ENCODE results near the gene CA7.
A peak's percentile ranks its signal among the peaks of the same experiment; 100 is the strongest.
"Not testable (repeated sequence)": the region's sequence is repeated elsewhere in the genome, so short reads cannot be mapped to it uniquely, and the experiment has no call there.

Gene CA7

DNA sequence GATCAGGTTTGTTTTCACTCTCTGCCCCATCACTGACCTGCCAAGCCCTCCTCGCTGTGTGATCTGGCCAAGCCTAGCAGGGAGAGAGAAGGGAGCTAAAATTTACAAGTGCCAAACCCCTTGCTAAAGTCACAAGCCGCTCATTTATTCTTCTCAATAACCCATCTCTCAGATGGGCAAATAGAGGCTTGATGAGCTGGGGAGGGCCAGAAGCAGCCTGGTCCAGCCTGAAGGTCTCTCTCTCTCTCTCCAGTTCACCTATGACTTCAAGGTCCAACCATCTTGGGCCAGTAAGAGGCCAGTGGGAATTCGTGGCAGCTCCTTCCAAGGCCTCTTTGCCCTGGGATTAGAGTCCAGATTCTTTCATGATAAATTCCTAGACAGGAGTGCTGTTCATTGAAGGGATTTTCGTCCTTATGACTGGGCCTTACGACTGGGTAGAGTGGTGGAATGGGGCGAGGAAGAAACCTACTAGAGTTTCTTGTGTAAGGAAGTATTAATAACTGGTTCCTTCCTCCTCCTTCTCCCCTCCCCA lies 3.4 kb downstream of the CA7 start:
- no peak for DNase-seq

- no peak for DNase-seq
These were observed 4.0 kb downstream of the CA7 start for GRCh38 chr16:66848172-66848571.

- no peak for DNase-seq
These were observed 4.8 kb downstream of the CA7 start for GRCh38 chr16:66849021-66849420.

DNA sequence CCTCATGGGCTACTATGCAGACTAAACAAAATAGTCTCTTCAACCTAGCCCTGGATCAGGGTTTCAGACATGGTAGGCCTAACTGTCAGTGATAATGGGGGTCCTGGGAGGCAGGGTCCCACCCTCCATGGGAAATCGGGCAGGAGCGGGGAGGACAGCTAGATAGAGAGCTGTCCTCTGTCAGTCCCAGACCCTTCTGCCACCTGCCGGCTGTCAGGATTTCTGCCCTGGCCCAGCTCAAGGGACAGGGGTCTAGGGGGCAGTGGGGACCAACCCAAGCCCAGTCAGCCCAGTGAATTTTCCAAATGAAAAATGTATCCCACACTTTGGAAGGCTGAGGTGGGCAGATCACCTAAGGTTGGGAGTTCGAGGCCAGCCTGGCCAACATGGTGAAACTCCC lies 5.3 kb downstream of the CA7 start:
- no peak for DNase-seq

- DNase-seq, result no peak
These were observed 6.1 kb downstream of the CA7 start for GRCh38 chr16:66850115-66850815.

DNA sequence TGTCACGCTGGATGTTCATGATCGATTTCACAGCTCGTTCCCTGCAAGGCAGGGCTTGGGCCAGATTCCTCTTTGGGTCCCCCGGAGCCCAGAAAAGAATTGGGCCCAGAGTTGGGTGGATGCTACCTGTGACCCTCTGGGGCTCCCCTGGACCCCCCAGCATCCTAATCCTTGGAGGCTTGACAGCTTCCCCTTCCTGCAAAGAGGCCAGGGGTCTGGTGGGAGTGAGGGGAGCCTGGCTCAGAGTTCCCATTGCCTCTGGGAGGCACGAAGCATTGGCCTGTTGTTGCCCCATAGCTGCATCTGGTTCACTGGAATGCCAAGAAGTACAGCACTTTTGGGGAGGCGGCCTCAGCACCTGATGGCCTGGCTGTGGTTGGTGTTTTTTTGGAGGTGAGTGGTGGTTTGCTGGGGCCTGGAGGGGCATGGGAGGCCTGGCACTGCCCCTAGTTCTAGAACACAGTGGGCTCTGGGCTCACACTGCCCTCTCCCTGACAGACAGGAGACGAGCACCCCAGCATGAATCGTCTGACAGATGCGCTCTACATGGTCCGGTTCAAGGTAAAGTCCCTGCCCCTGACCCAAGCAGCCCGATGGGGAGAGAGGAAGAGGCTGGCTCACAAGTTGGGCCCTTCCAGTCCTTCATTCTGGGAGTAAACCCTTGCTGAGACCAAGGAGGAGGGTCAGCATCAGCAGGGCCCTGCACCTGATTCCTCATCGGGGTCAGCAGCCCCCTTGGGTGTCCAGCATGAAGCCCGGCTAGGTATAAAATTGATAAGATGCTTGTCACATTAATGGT lies 7.2 kb downstream of the CA7 start:
- no peak for DNase-seq

GRCh38 chr16:66853261-66854139 lies 9.3 kb downstream of the CA7 start:
- no peak for DNase-seq

GRCh38 chr16:66856184-66856730 lies 12.0 kb downstream of the CA7 start:
- no peak for DNase-seq

- DNase-seq, result no peak
These were observed 12.6 kb downstream of the CA7 start for GRCh38 chr16:66856801-66857200.

GRCh38 chr16:66857437-66857836 lies 13.2 kb downstream of the CA7 start:
- no peak for DNase-seq

- DNase-seq, result no peak
These were observed 14.7 kb downstream of the CA7 start for GRCh38 chr16:66858740-66859396.

DNA sequence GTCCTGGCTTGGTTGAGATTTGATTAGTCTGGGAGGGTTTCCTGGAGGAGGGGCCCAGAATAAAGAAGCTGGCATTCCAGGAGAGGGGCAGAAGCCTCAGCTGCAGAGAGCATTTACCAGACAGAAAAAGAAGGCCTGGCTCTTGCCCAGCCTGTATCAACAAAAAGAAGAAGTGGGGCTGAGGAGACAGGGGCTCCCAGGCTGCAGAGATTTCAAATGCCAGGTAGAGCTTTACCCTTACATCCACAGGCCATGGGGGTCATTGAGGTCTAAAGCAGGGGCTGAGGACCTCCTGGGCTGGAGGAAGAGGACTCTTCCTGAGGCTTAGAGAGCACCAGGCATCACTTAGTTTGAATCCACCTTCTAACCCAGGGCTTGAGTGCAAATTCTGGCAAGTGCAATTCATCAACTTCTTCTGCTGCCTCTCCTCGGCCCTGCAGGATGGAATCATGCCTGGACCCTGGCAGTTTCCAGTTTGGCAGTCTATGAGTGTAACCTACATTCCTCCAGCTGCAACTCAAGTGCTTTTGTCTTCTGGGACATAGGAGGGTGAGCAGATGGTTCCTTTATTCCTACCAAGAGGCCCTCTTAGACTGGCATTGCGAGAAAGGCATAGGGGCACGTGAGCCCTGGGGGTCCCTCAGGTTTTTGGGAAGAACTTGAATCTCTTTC lies 15.3 kb downstream of the CA7 start:
- no peak for DNase-seq

DNA sequence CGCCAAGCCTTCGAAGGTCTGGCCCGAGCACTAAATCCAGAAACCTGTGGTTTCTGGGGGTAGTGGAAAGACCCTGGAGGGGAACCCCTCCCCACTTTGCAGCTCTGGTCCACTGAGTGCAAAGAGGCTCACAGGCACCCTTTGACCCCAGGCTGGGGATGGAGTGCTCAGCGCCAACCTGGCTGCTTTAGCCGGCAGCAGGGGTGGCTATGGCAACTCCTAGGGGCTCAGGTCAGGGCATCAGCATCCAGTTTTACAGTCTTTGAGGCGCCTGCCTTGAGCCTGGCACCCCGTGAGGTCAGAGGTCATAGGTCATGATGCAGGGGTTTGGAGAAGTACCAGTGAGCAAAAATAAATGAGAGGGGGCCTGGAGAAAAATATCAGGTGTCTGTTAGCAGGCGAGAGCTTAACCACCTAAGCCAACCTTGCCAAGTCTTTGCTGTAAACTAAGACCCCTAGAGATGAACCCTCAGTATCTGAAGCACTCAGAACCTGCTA lies 17.9 kb downstream of the CA7 start:
- no peak for DNase-seq

DNA sequence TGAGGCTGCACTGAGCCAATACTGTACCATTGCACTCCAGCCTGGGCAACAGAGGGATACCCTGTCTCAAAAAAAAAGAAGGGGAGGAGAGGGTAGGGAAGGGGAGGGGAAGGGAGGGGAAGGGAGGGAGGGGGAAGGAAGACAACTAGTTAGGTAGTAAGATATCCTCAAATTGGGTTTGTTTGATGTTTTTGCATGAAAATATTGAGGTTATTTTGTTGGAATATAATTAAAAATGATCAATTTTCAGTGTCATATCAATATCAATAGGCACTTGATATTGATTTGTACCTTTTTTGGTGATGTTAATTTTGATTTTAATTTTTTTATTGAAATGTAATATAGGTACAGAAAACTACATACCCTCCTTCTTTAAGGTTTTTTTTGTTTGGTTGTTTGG lies 19.5 kb downstream of the CA7 start:
- DNase-seq, result no peak

- DNase-seq, result no peak
These were observed 25.2 kb downstream of the CA7 start for GRCh38 chr16:66869424-66869823.

DNA sequence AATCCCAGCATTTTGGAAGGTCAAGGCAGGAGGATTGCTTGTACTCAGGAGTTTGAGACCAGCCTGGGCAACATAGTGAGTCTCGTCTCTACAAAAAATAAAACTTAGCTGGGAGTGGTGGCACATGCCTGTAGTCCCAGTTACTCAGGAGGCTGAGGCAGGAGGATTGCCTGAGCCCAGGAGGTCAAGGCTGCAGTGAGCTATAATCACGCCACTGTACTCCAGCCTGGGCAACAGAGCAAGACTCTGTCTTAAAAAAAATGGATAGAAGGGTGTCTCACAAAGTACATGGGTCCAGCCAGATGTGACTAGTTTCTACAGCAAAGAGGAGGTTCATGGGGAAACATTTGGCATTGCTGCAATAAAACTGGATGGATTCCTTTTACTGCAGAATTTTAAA lies 27.1 kb downstream of the CA7 start:
- not testable (repeated sequence) for DNase-seq

- DNase-seq, result no peak
These were observed 27.6 kb downstream of the CA7 start for GRCh38 chr16:66871840-66872239.

- no peak for DNase-seq
These were observed 28.3 kb downstream of the CA7 start for GRCh38 chr16:66872559-66872942.

DNA sequence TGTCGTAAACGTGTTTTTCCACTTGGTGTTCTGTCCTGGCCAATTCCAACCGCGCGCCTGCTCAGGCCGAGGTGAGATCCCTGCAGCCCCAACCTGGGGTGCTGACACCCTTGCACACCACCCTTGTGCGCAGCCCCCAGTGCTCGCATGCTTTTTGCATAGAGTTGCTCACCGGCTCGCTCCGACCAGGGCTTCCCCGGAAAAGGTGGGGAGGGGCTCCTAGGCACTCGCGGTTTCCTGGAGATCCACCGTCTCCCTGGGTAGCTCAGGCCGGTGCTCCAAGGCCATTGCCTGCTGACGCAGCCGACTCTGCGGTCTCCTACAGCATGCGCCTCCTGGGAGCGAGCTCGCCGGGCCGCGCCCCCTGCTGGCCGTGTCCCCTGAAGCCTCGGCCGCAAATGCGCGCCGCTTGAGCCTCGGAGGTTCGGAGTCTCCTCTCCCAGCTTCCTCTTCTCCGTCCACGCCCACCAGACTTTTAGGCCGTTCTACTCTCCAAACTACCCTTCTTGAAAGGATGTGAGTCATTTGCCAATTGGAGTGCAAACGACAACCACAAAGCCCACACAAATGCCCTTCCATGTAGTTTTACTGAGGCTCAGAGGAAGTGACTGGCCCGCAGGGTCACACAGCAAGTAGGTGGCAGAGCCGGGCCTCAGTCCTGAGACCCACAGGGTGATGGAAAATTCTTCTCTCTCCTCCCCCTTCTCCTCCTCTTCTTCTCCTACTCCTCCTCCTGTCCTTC lies 28.9 kb downstream of the CA7 start:
- peak; percentile 42 for DNase-seq

DNA sequence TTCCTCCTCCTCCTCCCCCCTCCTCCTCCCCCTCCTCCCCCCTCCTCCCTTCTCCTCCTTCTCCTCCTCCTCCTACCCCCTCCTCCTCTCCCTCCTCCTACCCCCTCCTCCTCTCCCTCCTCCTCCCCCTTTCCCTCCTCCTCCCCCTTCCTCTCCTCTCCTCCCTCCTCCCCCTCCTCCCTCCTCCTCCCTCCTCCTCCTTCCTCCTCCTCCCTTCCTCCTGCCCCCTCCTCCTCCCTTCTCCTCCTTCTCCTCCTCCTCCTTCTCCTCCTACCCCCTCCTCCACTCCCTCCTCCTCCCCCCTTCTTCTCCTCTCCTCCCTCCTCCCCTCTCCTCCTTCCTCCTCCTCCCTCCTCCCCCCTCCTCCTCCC lies 29.5 kb downstream of the CA7 start:
- no peak for DNase-seq

Measured in NCI-H774 (cell line).